NCI-H510A treated with DMSO at 0.1 percent for 48 hours (cell line): ENCODE data around the gene MLLT3.

Source experiments
- DNase-seq: peaks from one replicate; lab custom pipeline; 2025; lab: John Stamatoyannopoulos, UW

The MLLT3 gene

DNA sequence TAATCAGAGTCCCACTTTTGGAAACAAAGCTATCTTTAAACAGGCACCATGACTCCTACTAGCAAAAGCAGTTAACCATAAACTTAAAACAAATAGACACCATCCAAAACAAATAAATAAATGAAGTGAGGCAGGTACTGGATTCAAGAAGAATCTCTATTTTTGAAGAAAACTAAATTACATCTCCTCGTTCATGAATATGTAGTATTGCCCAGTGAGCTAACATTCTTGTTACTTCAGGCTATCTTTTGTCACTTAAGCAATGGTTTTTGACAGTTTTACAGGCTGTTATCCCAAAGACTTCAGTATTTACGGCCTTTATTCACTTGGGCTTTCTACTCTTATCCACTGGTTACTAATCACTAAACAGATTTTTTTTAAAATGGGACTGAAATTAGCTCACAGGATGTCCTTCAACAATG lies 242.5 kb downstream of the MLLT3 start:
- DNase-seq, result no peak

DNA sequence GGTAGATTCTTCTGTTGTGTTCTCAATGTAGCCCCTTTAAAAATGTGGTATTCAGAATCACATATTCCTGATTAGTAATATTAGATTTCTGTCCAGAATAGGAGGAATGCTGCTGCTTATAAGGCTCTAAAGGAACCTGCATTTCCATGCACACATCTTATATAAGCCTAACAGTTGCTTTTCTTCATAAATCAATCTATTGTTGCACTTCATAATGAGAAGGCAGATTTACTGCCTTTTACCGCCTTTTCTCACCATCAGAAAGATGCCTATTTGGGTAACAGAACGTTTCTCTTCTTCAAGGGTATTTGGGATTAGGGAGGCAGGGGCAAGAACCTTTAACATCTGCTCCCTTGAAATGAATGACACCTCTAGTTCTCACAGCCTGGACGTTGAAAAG lies 243.4 kb downstream of the MLLT3 start:
- no peak for DNase-seq

GRCh38 chr9:20377790-20378189 lies 244.5 kb downstream of the MLLT3 start:
- no peak for DNase-seq

- DNase-seq, result no peak
Measured at GRCh38 chr9:20376731-20377375, 245.4 kb downstream of the MLLT3 start.

- DNase-seq, result no peak
Measured at GRCh38 chr9:20376042-20376441, 246.3 kb downstream of the MLLT3 start.

- DNase-seq, result no peak
Measured at GRCh38 chr9:20373263-20373662, 249.0 kb downstream of the MLLT3 start.

GRCh38 chr9:20369391-20369790 lies 252.9 kb downstream of the MLLT3 start:
- DNase-seq, result no peak

DNA sequence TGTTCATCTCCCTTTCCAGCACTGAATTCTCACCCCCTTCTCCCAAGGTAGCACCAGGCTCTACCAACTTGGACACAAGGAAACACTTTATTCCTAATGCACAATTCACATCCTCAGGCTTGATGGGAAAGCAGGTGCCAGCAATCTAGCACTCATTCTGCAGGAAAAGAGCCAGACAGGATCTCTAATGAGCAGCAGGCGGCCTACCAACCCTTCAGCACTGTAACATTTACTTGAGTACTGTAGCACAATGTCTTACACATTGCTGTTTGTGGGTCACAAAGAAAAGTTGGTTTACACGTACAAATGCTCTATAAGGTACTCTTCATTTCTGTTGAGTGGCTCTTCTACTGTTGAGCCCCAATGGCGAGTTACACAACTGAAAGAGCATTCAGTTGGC lies 254.4 kb downstream of the MLLT3 start:
- DNase-seq, result no peak

GRCh38 chr9:20364959-20365358 lies 257.3 kb downstream of the MLLT3 start:
- no peak for DNase-seq

- DNase-seq, result no peak
Measured at GRCh38 chr9:20363233-20363632, 259.1 kb downstream of the MLLT3 start.

DNA sequence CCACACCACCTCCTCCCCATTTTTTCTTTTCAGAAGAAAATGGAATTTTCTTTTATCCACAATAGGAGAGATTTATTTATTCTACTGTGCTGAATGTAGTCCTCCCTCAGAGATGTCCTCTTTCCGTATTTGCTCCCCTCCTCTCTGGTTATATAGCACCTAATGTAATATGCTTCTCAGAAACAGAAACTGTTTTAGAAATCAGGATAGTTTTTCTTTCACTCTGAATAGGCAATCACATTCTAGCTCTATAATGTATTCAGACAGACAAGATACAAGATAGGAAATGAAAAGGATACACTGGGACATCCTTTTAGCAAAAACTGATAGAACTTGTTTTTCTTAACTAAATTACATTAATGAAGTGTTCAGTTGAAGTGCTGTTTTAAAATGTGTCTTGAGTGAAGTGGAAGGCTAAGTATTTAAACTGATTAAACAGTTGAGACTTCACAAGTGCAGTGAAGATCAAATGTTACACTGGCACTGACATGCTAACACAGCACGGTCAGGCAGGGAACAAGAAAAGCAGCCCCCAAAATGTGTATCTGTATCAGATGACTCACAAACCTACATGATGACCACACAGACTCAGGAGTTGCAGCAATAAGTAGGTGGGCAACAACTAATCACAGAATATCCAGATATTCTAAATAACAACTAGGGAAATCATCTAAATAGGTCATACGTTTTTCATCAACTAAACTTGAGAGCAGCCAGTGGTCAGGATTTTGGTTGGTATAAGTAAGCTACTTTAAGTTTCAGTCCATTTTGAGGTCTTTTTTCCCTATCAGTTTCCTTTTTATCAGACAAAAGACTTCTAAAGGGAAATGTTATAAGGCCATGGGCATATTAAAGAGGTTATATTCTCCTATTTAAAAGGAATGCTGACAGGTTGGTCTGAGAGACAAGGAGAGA lies 260.4 kb downstream of the MLLT3 start:
- no peak for DNase-seq

DNA sequence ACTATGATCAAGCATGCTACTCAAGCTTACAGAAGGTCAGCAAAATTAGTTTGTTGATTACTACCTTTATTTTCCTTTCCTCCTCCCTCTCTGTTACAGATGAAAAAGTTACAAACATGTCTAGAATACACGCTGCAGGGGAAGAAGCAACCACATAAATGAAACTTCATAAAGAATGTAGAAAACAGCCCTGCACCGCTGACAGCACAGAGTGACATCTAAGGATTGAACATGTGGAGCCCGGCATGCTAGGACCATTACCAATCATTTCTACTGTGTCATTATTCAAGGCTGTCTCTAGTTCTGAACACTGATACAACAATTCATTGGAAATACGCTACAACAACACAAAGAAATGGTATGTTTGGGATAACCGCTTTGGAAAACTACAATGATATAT lies 261.1 kb downstream of the MLLT3 start:
- DNase-seq, result no peak

DNA sequence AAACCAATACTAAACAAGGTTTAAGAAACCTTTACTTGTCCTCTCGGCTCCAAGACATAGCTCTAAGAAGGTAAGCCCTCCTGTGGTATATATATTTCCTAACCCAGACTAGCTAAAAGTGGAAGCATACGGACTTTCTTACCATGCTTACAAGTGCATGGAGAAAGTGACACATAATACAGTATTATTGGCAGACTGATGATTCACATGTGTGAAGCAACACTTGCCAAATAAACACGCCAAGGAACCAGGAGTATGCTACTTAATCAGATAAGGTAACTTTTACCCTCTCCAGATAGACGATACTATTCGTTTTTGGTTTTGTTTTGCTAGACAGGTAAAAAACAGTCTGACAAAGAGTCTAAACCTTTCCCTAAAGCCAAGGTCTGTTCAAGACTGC lies 264.1 kb downstream of the MLLT3 start:
- no peak for DNase-seq

DNA sequence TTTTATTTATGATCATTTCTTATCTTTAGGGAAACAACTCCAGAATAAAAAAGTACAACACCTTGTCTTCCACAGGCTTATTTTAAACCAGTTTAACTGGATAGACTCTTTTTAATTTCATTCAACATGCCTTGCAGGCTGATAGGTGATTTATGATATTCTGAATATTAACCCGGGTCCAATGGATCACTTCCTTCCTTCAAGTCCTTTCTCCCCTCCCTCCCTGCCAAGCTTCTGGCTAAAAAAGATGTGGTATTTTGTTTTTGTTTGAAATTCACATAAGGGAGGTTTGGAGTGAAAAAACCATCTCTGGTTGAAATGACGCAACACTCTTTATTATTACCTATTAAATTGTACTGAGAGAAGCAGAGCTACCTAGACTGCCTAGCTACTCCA lies 265.3 kb downstream of the MLLT3 start:
- no peak for DNase-seq

DNA sequence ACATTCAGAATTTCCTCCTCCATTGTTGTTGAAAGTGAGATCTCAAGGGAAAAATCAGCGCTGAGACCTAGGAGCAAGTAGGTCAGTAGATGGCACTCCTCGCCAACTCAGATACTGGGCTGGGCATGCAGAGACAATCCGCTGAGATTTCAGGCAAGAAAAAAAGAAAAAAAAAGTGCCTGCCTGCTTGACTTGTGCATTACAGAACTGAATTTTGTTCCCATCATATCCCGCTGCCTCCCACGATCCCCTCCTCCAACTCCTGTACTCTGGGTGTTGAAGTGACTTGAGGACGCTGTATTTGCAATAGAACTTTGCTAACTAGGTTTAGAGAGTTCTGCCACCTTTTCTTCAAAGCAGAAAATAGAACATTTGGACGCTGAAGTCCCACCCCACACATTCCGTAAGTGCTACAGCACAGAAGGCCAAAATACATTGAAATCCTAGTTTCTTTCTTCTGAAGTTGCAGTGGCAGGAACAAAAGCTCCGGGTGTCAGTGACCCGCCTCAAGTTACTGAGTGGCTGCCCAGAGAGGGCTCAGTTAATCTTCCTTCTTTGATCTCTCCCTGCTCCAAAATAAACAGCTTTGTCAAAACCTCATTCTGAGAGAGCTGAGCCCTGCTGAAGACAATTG lies 265.8 kb downstream of the MLLT3 start:
- DNase-seq, result peak; percentile 50

DNA sequence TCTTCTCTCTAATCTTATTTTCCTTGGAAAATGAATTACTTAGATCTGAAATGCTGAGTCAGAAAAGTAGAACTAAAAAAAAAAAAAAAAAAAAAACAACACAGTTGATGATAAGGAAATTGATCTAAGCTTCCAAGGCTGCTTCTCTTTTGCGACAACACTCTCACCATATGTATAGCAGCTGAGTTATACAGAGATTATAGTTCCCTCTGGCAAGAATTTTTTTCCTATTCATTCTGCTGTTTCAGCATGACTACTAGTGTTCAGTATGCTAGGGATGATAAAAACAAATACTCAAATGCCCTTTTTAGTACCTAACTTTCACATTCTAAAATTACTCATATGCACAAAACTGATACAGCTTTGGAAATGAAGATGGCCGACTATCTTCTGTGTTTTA lies 267.3 kb downstream of the MLLT3 start:
- DNase-seq, result no peak

DNA sequence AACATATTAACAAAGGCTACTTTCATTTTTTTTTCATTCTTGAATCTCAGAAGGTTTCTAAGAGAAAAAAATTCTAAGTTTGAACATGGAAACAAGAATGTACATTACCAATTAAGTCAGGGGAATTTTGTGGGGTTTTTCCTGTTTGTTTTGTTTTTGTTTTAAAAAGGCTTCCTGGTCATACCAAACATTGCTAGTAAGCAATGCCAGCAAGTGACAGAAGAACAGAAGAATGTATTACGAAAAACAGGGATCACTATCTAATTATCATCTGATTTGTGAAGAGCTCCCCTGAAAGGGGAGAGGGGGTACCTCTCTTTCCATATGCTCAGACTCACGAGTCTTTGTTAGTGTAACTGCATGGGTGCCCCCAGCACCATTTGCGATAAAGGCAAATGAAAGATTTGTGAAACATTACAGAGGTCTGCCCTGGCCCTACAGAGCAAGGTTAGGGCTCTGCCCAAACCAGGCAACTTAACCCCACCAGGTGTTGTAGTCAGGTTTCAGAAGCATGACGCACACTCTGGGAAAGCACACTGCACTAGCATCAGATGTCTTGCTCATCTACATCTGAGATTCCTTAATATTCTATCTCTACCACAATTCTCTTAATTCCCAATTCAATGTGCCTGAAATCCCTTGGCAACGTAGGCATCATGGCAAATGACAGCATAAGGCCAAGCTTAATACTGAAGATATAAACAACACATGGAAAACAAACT lies 268.2 kb downstream of the MLLT3 start:
- no peak for DNase-seq

DNA sequence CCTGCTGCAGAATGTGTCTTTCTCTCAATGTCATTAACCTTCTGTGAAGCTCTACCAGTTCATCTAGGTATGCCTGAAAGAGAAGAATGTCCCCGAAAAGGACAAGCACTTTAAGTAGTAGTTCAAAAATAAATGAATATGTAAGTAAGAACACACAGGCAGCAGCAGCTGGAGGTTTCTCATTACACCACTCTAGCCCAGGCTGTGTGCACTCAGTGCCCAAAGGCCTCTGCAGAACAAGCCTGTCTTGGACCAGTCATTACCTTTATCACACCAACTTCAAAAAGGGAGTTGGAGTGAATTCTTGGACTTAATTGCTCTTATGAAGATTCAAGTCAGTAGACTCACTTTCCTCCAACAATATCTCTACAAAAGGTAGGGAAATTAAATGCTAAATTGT lies 268.8 kb downstream of the MLLT3 start:
- no peak for DNase-seq

DNA sequence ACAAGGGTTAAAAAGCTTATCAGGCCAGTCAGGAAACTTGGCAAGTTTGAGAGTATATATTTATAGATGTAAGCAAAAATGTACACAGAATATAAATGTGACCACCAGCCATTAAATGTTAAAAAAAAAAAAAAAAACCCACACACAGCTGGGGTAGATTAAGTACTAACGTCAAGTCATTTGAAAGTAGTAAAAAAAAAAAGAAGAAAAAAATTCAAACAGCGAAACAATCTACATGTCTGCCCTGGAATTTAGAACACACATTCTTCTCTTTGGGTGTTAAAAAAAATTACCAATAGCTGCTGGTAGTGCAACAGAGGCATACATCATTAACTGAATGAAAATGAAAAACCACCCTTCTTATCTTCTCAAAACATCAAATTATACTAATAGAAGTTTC lies 269.7 kb downstream of the MLLT3 start:
- no peak for DNase-seq

DNA sequence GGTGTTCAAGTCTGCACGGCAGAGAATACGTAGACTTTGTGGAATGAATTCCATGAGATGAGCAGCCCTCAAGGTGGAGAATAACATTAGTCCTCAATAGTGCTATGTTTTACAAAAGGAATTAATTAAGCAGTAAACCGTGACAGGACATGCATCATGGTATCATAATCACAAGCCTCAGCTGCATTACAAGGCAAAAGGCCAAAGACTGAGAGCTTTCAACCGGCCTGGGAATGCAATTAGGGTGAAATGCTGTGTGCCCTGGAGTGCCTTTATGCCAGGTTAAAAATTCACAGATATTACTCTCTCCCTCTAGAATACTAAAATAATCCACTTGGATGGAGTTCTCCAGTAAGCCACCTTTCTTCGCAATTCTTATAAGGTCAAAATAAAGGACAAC lies 270.6 kb downstream of the MLLT3 start:
- no peak for DNase-seq

DNA sequence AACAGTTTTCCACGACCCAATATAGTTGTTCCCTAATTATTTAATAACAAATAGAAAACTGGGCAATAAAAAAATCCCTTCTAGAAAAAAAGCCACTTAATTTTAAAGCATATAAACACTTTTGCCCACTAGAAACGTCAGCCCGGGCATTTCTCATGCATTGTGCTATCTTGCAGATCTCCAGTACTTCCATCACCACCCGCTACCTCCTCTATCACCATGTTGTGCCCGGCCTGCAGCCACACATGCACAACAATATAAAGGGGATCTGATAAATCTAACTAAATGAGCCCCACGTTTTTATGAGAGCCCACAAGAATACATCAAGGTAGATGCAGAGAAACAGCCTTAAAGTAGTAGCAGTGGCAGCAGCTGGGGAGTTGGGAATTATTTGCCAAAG lies 272.7 kb downstream of the MLLT3 start:
- no peak for DNase-seq

GRCh38 chr9:20343325-20343724 lies 279.0 kb downstream of the MLLT3 start:
- no peak for DNase-seq

DNA sequence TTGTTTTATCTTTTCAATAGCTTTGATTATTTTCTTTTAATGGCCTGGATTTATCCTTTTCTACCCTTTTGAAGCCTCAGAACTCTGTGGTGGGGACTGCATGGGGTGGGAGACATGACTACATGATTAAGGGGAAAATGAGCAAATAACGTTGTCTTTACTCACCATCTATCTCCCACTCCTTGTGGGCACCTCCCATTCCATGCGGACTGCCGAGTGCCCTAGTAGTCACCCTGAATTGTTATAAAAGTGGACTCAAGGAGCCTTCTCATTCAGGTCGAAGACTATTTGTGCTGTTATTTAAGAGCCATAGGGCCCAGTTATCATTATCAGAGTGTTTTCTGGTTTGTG lies 281.8 kb downstream of the MLLT3 start:
- DNase-seq, result no peak
